Ramos (cell line): ENCODE measurements around the gene MACROD2.
"Not testable (repeated sequence)": the region's sequence is repeated elsewhere in the genome, so short reads cannot be mapped to it uniquely, and the experiment has no call there.

Experiments
- in situ Hi-C: fragments of 300-500 bp; cut with MboI; formaldehyde crosslinking; loops from one replicate; pipeline ENCODE4 v1.14.3; 2022; ENCODE audit warnings: low sequenced_read_pairs; ENCODE audit not compliant: unreplicated experiment

The MACROD2 gene

GRCh38 chr20:14178528-14178927, 183.2 kb downstream of the MACROD2 start:
- in situ Hi-C loops: loop anchor here (25.0 kb wide), 1 partner anchor 109 kb away; no protein-coding TSS in a partner anchor

- in situ Hi-C loops: loop anchor here (25.0 kb wide), 1 partner anchor 108 kb away; no protein-coding TSS in a partner anchor
Measured at GRCh38 chr20:14178952-14179351, 183.6 kb downstream of the MACROD2 start.

GRCh38 chr20:14189794-14190402, 194.6 kb downstream of the MACROD2 start:
- in situ Hi-C loops: loop anchor here (25.0 kb wide), 1 partner anchor 97 kb away; no protein-coding TSS in a partner anchor

GRCh38 chr20:14191559-14191958, 196.2 kb downstream of the MACROD2 start:
- in situ Hi-C loops: loop anchor here (25.0 kb wide), 1 partner anchor 96 kb away; no protein-coding TSS in a partner anchor

- in situ Hi-C loops: loop anchor here (25.0 kb wide), 1 partner anchor 94 kb away; no protein-coding TSS in a partner anchor
Measured at GRCh38 chr20:14193443-14193842, 198.1 kb downstream of the MACROD2 start.

- in situ Hi-C loops: loop anchor here (25.0 kb wide), 1 partner anchor 93 kb away; no protein-coding TSS in a partner anchor
Measured at GRCh38 chr20:14193885-14194284, 198.6 kb downstream of the MACROD2 start.

GRCh38 chr20:14197097-14197496, 201.8 kb downstream of the MACROD2 start:
- in situ Hi-C loops: loop anchor here (25.0 kb wide), 1 partner anchor 90 kb away; no protein-coding TSS in a partner anchor

- in situ Hi-C loops: loop anchor here (25.0 kb wide), 1 partner anchor 89 kb away; no protein-coding TSS in a partner anchor
Measured at GRCh38 chr20:14198416-14198815, 203.1 kb downstream of the MACROD2 start.

GRCh38 chr20:14199111-14199510, 203.8 kb downstream of the MACROD2 start:
- in situ Hi-C loops: loop anchor here (25.0 kb wide), 1 partner anchor 88 kb away; no protein-coding TSS in a partner anchor

- in situ Hi-C loops: no loop called here
Measured at GRCh38 chr20:14203657-14204056, 208.3 kb downstream of the MACROD2 start.

- in situ Hi-C loops: no loop called here
Measured at GRCh38 chr20:14207591-14207990, 212.3 kb downstream of the MACROD2 start.

- in situ Hi-C loops: no loop called here
Measured at GRCh38 chr20:14208956-14209355, 213.6 kb downstream of the MACROD2 start.

- in situ Hi-C loops: no loop called here
Measured at GRCh38 chr20:14210146-14210545, 214.8 kb downstream of the MACROD2 start.

- in situ Hi-C loops: no loop called here
Measured at GRCh38 chr20:14214046-14214445, 218.7 kb downstream of the MACROD2 start.

GRCh38 chr20:14215880-14216279, 220.6 kb downstream of the MACROD2 start:
- in situ Hi-C loops: not testable (repeated sequence)

- in situ Hi-C loops: no loop called here
Measured at GRCh38 chr20:14219801-14220461, 224.6 kb downstream of the MACROD2 start.

- in situ Hi-C loops: no loop called here
Measured at GRCh38 chr20:14220986-14221385, 225.7 kb downstream of the MACROD2 start.

GRCh38 chr20:14223806-14224205, 228.5 kb downstream of the MACROD2 start:
- in situ Hi-C loops: no loop called here

- in situ Hi-C loops: not testable (repeated sequence)
Measured at GRCh38 chr20:14226051-14227049, 231.0 kb downstream of the MACROD2 start.

- in situ Hi-C loops: no loop called here
Measured at GRCh38 chr20:14232650-14233049, 237.3 kb downstream of the MACROD2 start.
